HK-2 (cell line): ENCODE data around the gene CDY2A.
"Not testable (repeated sequence)": the region's sequence is repeated elsewhere in the genome, so short reads cannot be mapped to it uniquely, and the experiment has no call there.

Experiments
- DNase-seq: peaks from one replicate; pipeline ENCODE4 v3.0.0-alpha.2; 2018; ENCODE audit not compliant: unreplicated experiment

CDY2A gene

GRCh38 chrY:18025487-18025886 lies at the start of gene CDY2A:
Gene CDY2A, plus strand, starts transcription at chrY:18025787. Its CDS starts 328 bp downstream, at chrY:18026115.
- DNase-seq: not testable (repeated sequence)

- not testable (repeated sequence) for DNase-seq
These were observed 28.0 kb upstream of the CDY2A start for GRCh38 chrY:17997586-17997985.

GRCh38 chrY:17998266-17998665 lies 27.3 kb upstream of the CDY2A start:
- DNase-seq: not testable (repeated sequence)

GRCh38 chrY:18023897-18024296 lies 1.7 kb upstream of the CDY2A start:
- DNase-seq: not testable (repeated sequence)

- not testable (repeated sequence) for DNase-seq
These were observed 3.3 kb downstream of the CDY2A start for GRCh38 chrY:18028845-18029244.

- not testable (repeated sequence) for DNase-seq
These were observed 4.6 kb downstream of the CDY2A start for GRCh38 chrY:18030178-18030577.

GRCh38 chrY:18034100-18034814 lies 8.7 kb downstream of the CDY2A start:
- DNase-seq: not testable (repeated sequence)

GRCh38 chrY:18034864-18035263 lies 9.3 kb downstream of the CDY2A start:
- DNase-seq: not testable (repeated sequence)

GRCh38 chrY:18044990-18045389 lies 19.4 kb downstream of the CDY2A start:
- not testable (repeated sequence) for DNase-seq

GRCh38 chrY:18048149-18049040 lies 22.8 kb downstream of the CDY2A start:
- DNase-seq: not testable (repeated sequence)

- DNase-seq: not testable (repeated sequence)
These were observed 23.5 kb downstream of the CDY2A start for GRCh38 chrY:18049061-18049460.

- DNase-seq: not testable (repeated sequence)
These were observed 30.9 kb downstream of the CDY2A start for GRCh38 chrY:18056473-18056872.

- not testable (repeated sequence) for DNase-seq
These were observed 47.9 kb downstream of the CDY2A start for GRCh38 chrY:18073464-18073863.
